HCT116 (cell line): ENCODE results near the gene RUNX1. TPM values are rescaled to one million over a fixed set of nuclear protein-coding genes. Genes with fewer than 3 reads are reported as not detected.

Experiments
- ATAC-seq: fragments of 200-7000 bp; cut with Tn5 transposase; 2 replicates; pipeline ENCODE4 v1.9.1; 2020; ENCODE audit warnings: mild to moderate bottlenecking, moderate library complexity
- BruUV-seq: library from RNA; stranded (reverse); fragments of 400-500 nt; replicated peaks from 2 replicates; lab custom pipeline; 2021; lab: Mats Ljungman, UMichigan
- CTCF ChIA-PET: fragments of 300-600 bp; sonication (Branson Sonifier 250); formaldehyde crosslinking; loops from one replicate; lab custom pipeline; 2021; ENCODE audit warnings: antibody characterized with exemption; lab: Charles Lee
- POLR2A ChIA-PET: fragments of 300-600, 350-600 bp; sonication (Branson Sonifier 250); formaldehyde crosslinking; loops from one replicate; lab custom pipeline; 2021; ENCODE audit warnings: antibody characterized with exemption; lab: Charles Lee
- RAD21 ChIA-PET, 2 experiments: fragments of 300-600 bp; sonication (Branson Sonifier 250); formaldehyde crosslinking; loops; one replicate each; lab custom pipeline; 2023; ENCODE audit warnings: low total read pairs in 2 of 2; ENCODE audit not compliant: uncharacterized antibody in 2 of 2, unreplicated experiment in 2 of 2, low non-redundant PET in 1 of 2; lab: Charles Lee
- DNase-seq: peaks from one replicate; pipeline ENCODE4 v3.0.0-alpha.2; 2010; ENCODE audit warnings: low read depth, low spot score
- H2AFZ ChIP-seq: fragments of 200-600 bp; shearing (Covaris generic), sonication (generic); 2 replicates; pipeline ENCODE4 v1.6.1; 2017; ENCODE audit warnings: low read depth, mixed run types, mixed read lengths, antibody characterized with exemption, low read length; ENCODE audit not compliant: poor library complexity, severe bottlenecking
- H3K27ac ChIP-seq: 2 replicates; pipeline ENCODE4 v1.5.1; 2012; ENCODE audit warnings: low read depth, low read length
- H3K27me3 ChIP-seq: fragments of 200-600 bp; sonication (generic); 2 replicates; pipeline ENCODE4 v1.6.1; 2016; ENCODE audit warnings: mixed run types, low read length, mixed read lengths; ENCODE audit not compliant: insufficient read depth
- H3K36me3 ChIP-seq, 2 experiments: fragments of 200-500 bp in 1 of 2; fragments of 200-600 bp in 1 of 2; sonication (Bioruptor generic) in 1 of 2; sonication (generic) in 1 of 2; 2 replicates each; pipeline versions ENCODE4 v1.5.1 to v1.6.1; 2014 to 2016; ENCODE audit warnings: low read length in 2 of 2, inconsistent platforms in 1 of 2, mixed read lengths in 1 of 2, mixed run types in 1 of 2; ENCODE audit not compliant: insufficient read depth in 2 of 2, control insufficient read depth in 1 of 2
- H3K4me1 ChIP-seq, 2 experiments: fragments of 200-600 bp in 1 of 2; sonication (generic) in 1 of 2; 2 replicates each; pipeline versions ENCODE4 v1.5.1 to v1.6.1; 2012 to 2017; ENCODE audit warnings: low read length in 2 of 2, inconsistent platforms in 1 of 2, mild to moderate bottlenecking in 1 of 2, mixed read lengths in 1 of 2, mixed run types in 1 of 2, moderate library complexity in 1 of 2; ENCODE audit not compliant: insufficient read depth in 2 of 2, control insufficient read depth in 1 of 2
- H3K4me2 ChIP-seq: fragments of 200-600 bp; sonication (generic); 2 replicates; pipeline ENCODE4 v1.6.1; 2017; ENCODE audit warnings: mixed run types, low read length, mixed read lengths
- H3K4me3 ChIP-seq, 2 experiments: fragments of 200-600 bp in 1 of 2; sonication (generic) in 1 of 2; replicated peaks in 1 of 2; 2 replicates each; pipeline ENCODE4 v1.5.1; 2011 to 2016; ENCODE audit warnings: low read length in 2 of 2, control low read depth in 1 of 2, low read depth in 1 of 2, mild to moderate bottlenecking in 1 of 2, mixed read lengths in 1 of 2, mixed run types in 1 of 2
- H3K79me2 ChIP-seq: fragments of 200-600 bp; sonication (generic); 2 replicates; pipeline ENCODE4 v1.6.1; 2017; ENCODE audit warnings: mild to moderate bottlenecking, mixed run types, low read length, moderate library complexity, mixed read lengths; ENCODE audit not compliant: insufficient read depth
- H3K9ac ChIP-seq: fragments of 200-600 bp; sonication (generic); 2 replicates; pipeline ENCODE4 v1.6.1; 2016; ENCODE audit warnings: low read length, mixed read lengths
- H3K9me2 ChIP-seq: fragments of 200-600 bp; sonication (generic), shearing (Covaris generic); 2 replicates; pipeline ENCODE4 v1.6.1; 2017; ENCODE audit warnings: mixed run types, mild to moderate bottlenecking, moderate library complexity; ENCODE audit not compliant: insufficient read depth
- H3K9me3 ChIP-seq, 2 experiments: fragments of 200-500 bp in 1 of 2; fragments of 200-600 bp in 1 of 2; sonication (Bioruptor generic) in 1 of 2; sonication (generic) in 1 of 2; 2 replicates each; pipeline ENCODE4 v1.6.1; 2014 to 2017; ENCODE audit warnings: low read length in 2 of 2, mixed read lengths in 2 of 2, inconsistent platforms in 1 of 2, low read depth in 1 of 2, mild to moderate bottlenecking in 1 of 2, mixed run types in 1 of 2, moderate library complexity in 1 of 2; ENCODE audit not compliant: control insufficient read depth in 1 of 2, insufficient read depth in 1 of 2
- H4K20me1 ChIP-seq: fragments of 200-600 bp; sonication (generic), shearing (Covaris generic); 2 replicates; pipeline ENCODE4 v1.6.1; 2017; ENCODE audit warnings: mixed run types, mild to moderate bottlenecking, moderate library complexity; ENCODE audit not compliant: insufficient read depth
- ATF3 ChIP-seq: IDR thresholded peaks from 2 replicates; pipeline ENCODE4 v1.6.1; 2012
- EGR1 ChIP-seq: IDR thresholded peaks from 2 replicates; pipeline ENCODE4 v1.6.1; 2012; ENCODE audit warnings: low read depth
- ELF1 ChIP-seq: IDR thresholded peaks from 2 replicates; pipeline ENCODE4 v1.6.1; 2012; ENCODE audit warnings: low read depth, borderline replicate concordance
- EZH2 ChIP-seq: fragments of 200-600 bp; sonication (generic); IDR thresholded peaks from 2 replicates; pipeline ENCODE4 v1.6.1; 2017; ENCODE audit warnings: antibody characterized with exemption, mixed run types
- EZH2phosphoT487 ChIP-seq: fragments of 200-600 bp; IDR thresholded peaks from 2 replicates; pipeline ENCODE4 v1.6.1; 2018; ENCODE audit warnings: antibody characterized with exemption, borderline replicate concordance
- FOSL1 ChIP-seq: IDR thresholded peaks from 2 replicates; pipeline ENCODE4 v1.6.1; 2012; ENCODE audit warnings: low read depth
- JUND ChIP-seq: IDR thresholded peaks from 2 replicates; pipeline ENCODE4 v1.6.1; 2012
- POLR2A ChIP-seq: IDR thresholded peaks from 2 replicates; pipeline ENCODE4 v1.7.0; 2011; ENCODE audit warnings: borderline replicate concordance; ENCODE audit not compliant: insufficient read depth, insufficient read length; ENCODE audit errors: extremely low read depth
- POLR2AphosphoS5 ChIP-seq: IDR thresholded peaks from 2 replicates; pipeline ENCODE4 v1.6.1; 2011; ENCODE audit warnings: mild to moderate bottlenecking, low read depth, low read length, moderate library complexity
- RAD21 ChIP-seq: IDR thresholded peaks from 2 replicates; pipeline ENCODE4 v1.6.1; 2012; ENCODE audit warnings: low read depth, mild to moderate bottlenecking
- REST ChIP-seq: IDR thresholded peaks from 2 replicates; pipeline ENCODE4 v1.6.1; 2012; ENCODE audit warnings: low read depth
- SP1 ChIP-seq: IDR thresholded peaks from 2 replicates; pipeline ENCODE4 v1.6.1; 2012; ENCODE audit warnings: low read depth
- SRF ChIP-seq: IDR thresholded peaks from 2 replicates; pipeline ENCODE4 v1.6.1; 2012; ENCODE audit warnings: low read depth
- TCF7L2 ChIP-seq: IDR thresholded peaks from 2 replicates; pipeline ENCODE4 v1.7.0; 2011; ENCODE audit warnings: borderline replicate concordance, inconsistent platforms; ENCODE audit not compliant: insufficient read depth, insufficient read length; ENCODE audit errors: extremely low read depth
- YY1 ChIP-seq: IDR thresholded peaks from 2 replicates; pipeline ENCODE4 v1.6.1; 2011; ENCODE audit warnings: low read length, low read depth, moderate library complexity, mild to moderate bottlenecking; ENCODE audit not compliant: insufficient replicate concordance; ENCODE audit errors: extremely low read depth
- ZBTB33 ChIP-seq: IDR thresholded peaks from 2 replicates; pipeline ENCODE4 v1.6.1; 2011; ENCODE audit warnings: mild to moderate bottlenecking, low read length, moderate library complexity; ENCODE audit not compliant: insufficient replicate concordance; ENCODE audit errors: extremely low read depth
- ZFX ChIP-seq: fragments of 450-650 bp; IDR thresholded peaks from 2 replicates; pipeline ENCODE4 v1.6.1; 2017
- intact Hi-C: fragments of 100-400 bp; cut with micrococcal nuclease; formaldehyde crosslinking; loops from 2 replicates; pipeline ENCODE4 v1.10.0; 2022
- total RNA-seq: library from RNA; stranded (reverse); gene quantifications from one replicate; pipeline ENCODE4 v1.2.1, GENCODE V29; 2021; ENCODE audit not compliant: unreplicated experiment
- TF ChIP-seq, protein P1 (sequence below): IDR thresholded peaks from 2 replicates; pipeline ENCODE4 v1.6.1; 2012

Gene RUNX1
- total RNA-seq, 1 experiment from 2014 or later, result 33.5 TPM

DNA sequence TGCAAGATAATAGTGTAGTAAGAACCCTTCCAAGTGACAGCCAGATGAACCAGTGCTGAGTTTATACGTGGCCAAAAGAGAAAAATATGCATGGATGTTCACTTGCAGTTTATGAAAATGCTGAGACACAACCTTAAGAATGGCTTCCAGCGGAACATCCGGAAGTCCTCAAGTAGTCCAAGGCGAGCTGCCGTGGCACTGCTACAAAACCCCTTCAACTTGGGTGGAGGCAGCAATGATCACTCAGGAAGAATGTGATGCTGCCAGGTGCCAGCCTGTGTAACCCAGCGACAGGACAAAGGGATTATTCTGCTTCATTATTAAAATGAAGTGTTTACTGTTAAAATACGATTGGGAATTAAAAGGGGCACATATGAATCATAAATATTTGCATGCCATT lies 179.6 kb downstream of the RUNX1 start:
- Histone ChIP-seq H3K4me1 (peaks cover 21 to 40% of the 10 kb centered on the region in 2 experiments), H3K4me3 (no peak overlapping the region), H3K27ac (no peak overlapping the region), H2AFZ (no peak overlapping the region), H3K27me3 (no peaks in the 10 kb centered on the region), H3K4me2 (no peak overlapping the region), H3K9me3 (no peaks in the 10 kb centered on the region), H3K36me3 (peaks cover 6 to 42% of the 10 kb centered on the region in 2 experiments), H3K9ac (no peak overlapping the region), H3K79me2 (peaks cover 70% of the 10 kb centered on the region), H3K9me2 (no peaks in the 10 kb centered on the region), H4K20me1 (peaks cover 3% of the 10 kb centered on the region; the same call in 1 of the 2 replicates)
- no peak for TF ChIP-seq POLR2A
- TF ChIP-seq EZH2phosphoT487, result no peak
- TF ChIP-seq FOSL1, result no peak
- TF ChIP-seq, protein P1, sequence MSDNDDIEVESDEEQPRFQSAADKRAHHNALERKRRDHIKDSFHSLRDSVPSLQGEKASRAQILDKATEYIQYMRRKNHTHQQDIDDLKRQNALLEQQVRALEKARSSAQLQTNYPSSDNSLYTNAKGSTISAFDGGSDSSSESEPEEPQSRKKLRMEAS, result no peak
- no peak for TF ChIP-seq SRF
- TF ChIP-seq JUND, result no peak
- no peak for TF ChIP-seq EZH2
- TF ChIP-seq RAD21, result no peak
- TF ChIP-seq POLR2AphosphoS5, result no peak
- TF ChIP-seq EGR1, result no peak
- TF ChIP-seq TCF7L2, result no peak
- TF ChIP-seq YY1, result no peak
- no peak for TF ChIP-seq REST
- no peak for TF ChIP-seq ZFX
- no peak for TF ChIP-seq ELF1
- no peak for TF ChIP-seq SP1
- no peak for TF ChIP-seq ZBTB33
- TF ChIP-seq ATF3, result no peak
- POLR2A ChIA-PET, result no interaction called here
- DNase-seq (no peak), ATAC-seq (no peak)
- RAD21 ChIA-PET, result no interaction called here
- CTCF ChIA-PET, result no interaction called here
- intact Hi-C loops, result no loop called here
- no TSS peak for BruUV-seq
